Ishikawa (cell line): ENCODE measurements around the gene PLAAT5.

Source experiments
- CEBPB ChIP-seq: IDR thresholded peaks from 2 replicates; pipeline ENCODE4 v1.6.1; 2012
- CREB1 ChIP-seq: IDR thresholded peaks from 2 replicates; pipeline ENCODE4 v1.6.1; 2012; ENCODE audit warnings: low read depth
- EGR1 ChIP-seq: IDR thresholded peaks from 2 replicates; pipeline ENCODE4 v1.6.1; 2012
- EP300 ChIP-seq: IDR thresholded peaks from 2 replicates; pipeline ENCODE4 v1.6.1; 2012; ENCODE audit warnings: borderline replicate concordance
- FOXM1 ChIP-seq: IDR thresholded peaks from 2 replicates; pipeline ENCODE4 v1.6.1; 2012; ENCODE audit warnings: low read depth, borderline replicate concordance
- NFIC ChIP-seq: IDR thresholded peaks from 2 replicates; pipeline ENCODE4 v1.6.1; 2012
- RAD21 ChIP-seq: IDR thresholded peaks from 2 replicates; pipeline ENCODE4 v1.6.1; 2012; ENCODE audit warnings: low read depth
- TAF1 ChIP-seq: IDR thresholded peaks from 2 replicates; pipeline ENCODE4 v1.6.1; 2012; ENCODE audit warnings: low read depth, mild to moderate bottlenecking
- TCF12 ChIP-seq: IDR thresholded peaks from 2 replicates; pipeline ENCODE4 v1.6.1; 2012; ENCODE audit warnings: low read depth
- TEAD4 ChIP-seq: IDR thresholded peaks from 2 replicates; pipeline ENCODE4 v1.6.1; 2012
- USF1 ChIP-seq: IDR thresholded peaks from 2 replicates; pipeline ENCODE4 v1.6.1; 2012
- YY1 ChIP-seq: IDR thresholded peaks from 2 replicates; pipeline ENCODE4 v1.6.1; 2012; ENCODE audit warnings: low read depth
- ZBTB7A ChIP-seq: IDR thresholded peaks from 2 replicates; pipeline ENCODE4 v1.6.1; 2012; ENCODE audit warnings: low read depth
- TF ChIP-seq, protein P1 (sequence below): IDR thresholded peaks from 2 replicates; pipeline ENCODE4 v1.6.1; 2012
- TF ChIP-seq, protein P2 (sequence below): IDR thresholded peaks from 2 replicates; pipeline ENCODE4 v1.6.1; 2012; ENCODE audit warnings: low read depth, mild to moderate bottlenecking

Gene PLAAT5

DNA sequence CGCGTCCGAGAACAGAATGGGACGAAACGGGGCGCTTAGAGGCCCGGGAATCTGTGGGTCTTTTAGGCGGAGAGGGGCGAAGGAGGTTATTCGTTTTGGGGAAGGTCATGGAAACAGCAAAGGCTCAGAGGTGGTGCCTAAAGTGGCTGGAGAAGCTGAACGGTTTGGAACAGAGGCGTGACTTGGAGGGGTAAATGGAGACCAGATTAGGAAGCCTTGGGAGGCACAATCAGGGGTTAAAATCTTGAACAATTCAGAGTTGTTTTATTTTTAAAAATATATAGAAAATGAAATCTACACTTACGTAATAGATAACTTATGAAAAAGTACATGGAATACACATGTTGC is 247 bp upstream of the PLAAT5 start:
- no peak for TF ChIP-seq CEBPB
- TF ChIP-seq, protein P1, sequence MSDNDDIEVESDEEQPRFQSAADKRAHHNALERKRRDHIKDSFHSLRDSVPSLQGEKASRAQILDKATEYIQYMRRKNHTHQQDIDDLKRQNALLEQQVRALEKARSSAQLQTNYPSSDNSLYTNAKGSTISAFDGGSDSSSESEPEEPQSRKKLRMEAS: no peak
- TF ChIP-seq TCF12: no peak
- TF ChIP-seq FOXM1: no peak
- no peak for TF ChIP-seq YY1
- TF ChIP-seq USF1: no peak
- TF ChIP-seq TAF1: no peak
- TF ChIP-seq NFIC: no peak
- no peak for TF ChIP-seq EGR1
- TF ChIP-seq ZBTB7A: no peak
- TF ChIP-seq TEAD4: no peak
- TF ChIP-seq, protein P2, sequence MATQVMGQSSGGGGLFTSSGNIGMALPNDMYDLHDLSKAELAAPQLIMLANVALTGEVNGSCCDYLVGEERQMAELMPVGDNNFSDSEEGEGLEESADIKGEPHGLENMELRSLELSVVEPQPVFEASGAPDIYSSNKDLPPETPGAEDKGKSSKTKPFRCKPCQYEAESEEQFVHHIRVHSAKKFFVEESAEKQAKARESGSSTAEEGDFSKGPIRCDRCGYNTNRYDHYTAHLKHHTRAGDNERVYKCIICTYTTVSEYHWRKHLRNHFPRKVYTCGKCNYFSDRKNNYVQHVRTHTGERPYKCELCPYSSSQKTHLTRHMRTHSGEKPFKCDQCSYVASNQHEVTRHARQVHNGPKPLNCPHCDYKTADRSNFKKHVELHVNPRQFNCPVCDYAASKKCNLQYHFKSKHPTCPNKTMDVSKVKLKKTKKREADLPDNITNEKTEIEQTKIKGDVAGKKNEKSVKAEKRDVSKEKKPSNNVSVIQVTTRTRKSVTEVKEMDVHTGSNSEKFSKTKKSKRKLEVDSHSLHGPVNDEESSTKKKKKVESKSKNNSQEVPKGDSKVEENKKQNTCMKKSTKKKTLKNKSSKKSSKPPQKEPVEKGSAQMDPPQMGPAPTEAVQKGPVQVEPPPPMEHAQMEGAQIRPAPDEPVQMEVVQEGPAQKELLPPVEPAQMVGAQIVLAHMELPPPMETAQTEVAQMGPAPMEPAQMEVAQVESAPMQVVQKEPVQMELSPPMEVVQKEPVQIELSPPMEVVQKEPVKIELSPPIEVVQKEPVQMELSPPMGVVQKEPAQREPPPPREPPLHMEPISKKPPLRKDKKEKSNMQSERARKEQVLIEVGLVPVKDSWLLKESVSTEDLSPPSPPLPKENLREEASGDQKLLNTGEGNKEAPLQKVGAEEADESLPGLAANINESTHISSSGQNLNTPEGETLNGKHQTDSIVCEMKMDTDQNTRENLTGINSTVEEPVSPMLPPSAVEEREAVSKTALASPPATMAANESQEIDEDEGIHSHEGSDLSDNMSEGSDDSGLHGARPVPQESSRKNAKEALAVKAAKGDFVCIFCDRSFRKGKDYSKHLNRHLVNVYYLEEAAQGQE: no peak
- TF ChIP-seq CREB1: no peak
- no peak for TF ChIP-seq EP300
- TF ChIP-seq RAD21: no peak

- no peak for TF ChIP-seq EP300
- TF ChIP-seq USF1: no peak
- TF ChIP-seq, protein P1: no peak
- TF ChIP-seq TEAD4: no peak
- no peak for TF ChIP-seq TCF12
- no peak for TF ChIP-seq NFIC
- no peak for TF ChIP-seq CEBPB
- TF ChIP-seq YY1: no peak
- TF ChIP-seq FOXM1: no peak
- no peak for TF ChIP-seq CREB1
- no peak for TF ChIP-seq ZBTB7A
- TF ChIP-seq, protein P2: no peak
- no peak for TF ChIP-seq EGR1
- no peak for TF ChIP-seq TAF1
- TF ChIP-seq RAD21: no peak
Measured at GRCh38 chr11:63489879-63490278, 1.1 kb downstream of the PLAAT5 start.

- TF ChIP-seq TCF12: no peak
- TF ChIP-seq YY1: no peak
- TF ChIP-seq, protein P1: no peak
- TF ChIP-seq FOXM1: no peak
- TF ChIP-seq EGR1: no peak
- no peak for TF ChIP-seq USF1
- TF ChIP-seq NFIC: no peak
- TF ChIP-seq, protein P2: no peak
- no peak for TF ChIP-seq CREB1
- TF ChIP-seq ZBTB7A: no peak
- no peak for TF ChIP-seq TAF1
- no peak for TF ChIP-seq EP300
- TF ChIP-seq TEAD4: no peak
- TF ChIP-seq CEBPB: no peak
Measured at GRCh38 chr11:63488789-63489188, 2.2 kb downstream of the PLAAT5 start.

DNA sequence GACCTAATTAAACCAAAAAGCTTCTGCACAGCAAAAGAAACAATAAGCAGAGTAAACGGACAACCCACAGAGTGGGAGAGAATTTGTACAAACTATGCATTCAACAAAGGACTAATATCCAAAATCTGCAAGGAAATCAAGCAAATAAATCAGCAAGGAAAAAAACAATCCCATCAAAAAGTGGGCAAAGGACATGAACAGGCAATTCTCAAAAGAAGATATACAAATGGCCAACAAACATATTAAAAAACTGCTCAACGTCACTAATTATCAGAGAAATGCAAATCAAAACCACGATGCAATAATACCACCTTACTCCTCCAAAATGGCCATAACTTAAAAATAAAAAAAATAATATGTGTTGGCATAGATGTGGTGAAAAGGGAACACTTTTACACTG is 5.2 kb downstream of the PLAAT5 start:
- TF ChIP-seq TEAD4 (no peak), EP300 (no peak), CEBPB (no peak), EGR1 (no peak), USF1 (no peak), YY1 (no peak)
- TF ChIP-seq, protein P2: no peak
